Body of pancreas (tissue), 4 donors: Measurements from ENCODE around the gene POLR3A. TPM values are rescaled to one million over a fixed set of nuclear protein-coding genes. Genes with fewer than 3 reads are reported as not detected.
A peak's percentile ranks its signal among the peaks of the same experiment; 100 is the strongest.

Source experiments
- ATAC-seq: fragments of 150-250 bp; one replicate; pipeline ENCODE4 v1.9.1; 2016
- DNase-seq, 4 donors: peaks; one replicate each; pipeline ENCODE4 v3.0.0-alpha.2; 2019
- H3K27ac ChIP-seq, 4 donors: fragments of 200-600 bp; sonication (generic); 1 replicate in 3 of 4; 2 replicates in 1 of 4; pipeline versions ENCODE4 v1.5.1 to v1.6.1; 2016 to 2019; ENCODE audit warnings: mild to moderate bottlenecking in 1 of 4, mixed read lengths in 1 of 4, moderate library complexity in 1 of 4
- H3K27me3 ChIP-seq, 2 donors: fragments of 200-600 bp; sonication (generic); one replicate each; pipeline ENCODE4 v1.6.0; 2016; ENCODE audit warnings: mild to moderate bottlenecking in 1 of 2
- H3K36me3 ChIP-seq, 2 donors: fragments of 200-600 bp; sonication (generic); replicated peaks in 1 of 2; 2 replicates each; pipeline ENCODE4 v1.5.1; 2016; ENCODE audit warnings: low read depth in 2 of 2; ENCODE audit not compliant: insufficient read depth in 1 of 2
- H3K4me1 ChIP-seq: fragments of 200-600 bp; sonication (generic); one replicate; pipeline ENCODE4 v1.6.0; 2016
- H3K4me3 ChIP-seq, 2 donors: fragments of 200-600 bp; sonication (generic); 1 replicate in 1 of 2; 2 replicates in 1 of 2; pipeline ENCODE4 v1.5.1; 2016 to 2019
- H3K9me3 ChIP-seq, 3 donors: fragments of 200-600 bp; sonication (generic); 1 replicate in 2 of 3; 2 replicates in 1 of 3; pipeline ENCODE4 v1.5.1; 2016
- POLR2A ChIP-seq, 3 donors: fragments of 450-650 bp; IDR thresholded peaks; one replicate each; pipeline ENCODE4 v1.6.1; 2016; ENCODE audit warnings: antibody characterized with exemption in 3 of 3, mild to moderate bottlenecking in 2 of 3
- WGBS, 2 donors: methylation state at CpG; one replicate each; pipeline ENCODE4 v1.1.5; 2017; 5-methylcytosine and 5-hydroxymethylcytosine counted together
- intact Hi-C: fragments of 100-400 bp; cut with DNase I; formaldehyde crosslinking; loops from one replicate; pipeline ENCODE4 v1.15.1; 2023
- total RNA-seq, 2 donors: library from RNA; depleted of rRNA; stranded (reverse); fragments of >200 nt; gene quantifications; one replicate each; pipeline ENCODE4 v1.1.0, GENCODE V29; 2016
- TF ChIP-seq, protein P1 (sequence below), 7 experiments: fragments of 450-650 bp in 4 of 7; fragments of 200-600 bp in 3 of 7; sonication (generic) in 3 of 7; IDR thresholded peaks; one replicate each; pipeline ENCODE4 v1.5.1; 2016 to 2019; ENCODE audit warnings: antibody characterized with exemption in 7 of 7

POLR3A gene
- total RNA-seq, 2 donors from 2014 or later = 7.9 to 10.4 TPM

DNA sequence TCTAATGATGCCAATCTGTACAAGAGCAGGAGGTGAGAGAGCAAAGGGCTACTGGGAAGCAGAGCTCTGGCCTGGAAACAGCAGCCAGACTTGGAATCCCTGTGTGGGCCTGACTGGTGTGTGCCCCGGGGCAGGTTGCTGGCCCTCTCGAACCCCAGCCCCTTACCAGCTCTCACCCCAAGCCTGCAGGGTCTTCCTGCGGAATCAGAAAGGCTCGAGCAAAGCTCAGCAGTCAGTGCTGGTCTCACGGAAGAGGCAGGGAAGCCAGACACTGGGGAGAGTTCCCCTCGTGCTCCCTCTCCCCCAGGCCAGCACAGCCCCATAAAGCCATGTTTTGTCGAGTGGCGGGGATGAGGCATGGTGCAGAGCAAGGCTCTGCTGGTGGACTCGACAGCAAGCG, 50.1 kb downstream of the POLR3A start:
- no peak for DNase-seq
- no peaks in the 10 kb centered on the region for H3K27me3 ChIP-seq
- WGBS, 2 donors = 92 to 97% methylated on average over 6 to 7 of the region's 10 CpGs
- intact Hi-C loops = no loop called here
- no peak overlapping the region for H3K4me3 ChIP-seq
- no peak for ATAC-seq
- no peak overlapping the region for H3K27ac ChIP-seq
- TF ChIP-seq POLR2A (IDR thresholded peaks at IDR 0.05) = no peak
- TF ChIP-seq, protein P1, sequence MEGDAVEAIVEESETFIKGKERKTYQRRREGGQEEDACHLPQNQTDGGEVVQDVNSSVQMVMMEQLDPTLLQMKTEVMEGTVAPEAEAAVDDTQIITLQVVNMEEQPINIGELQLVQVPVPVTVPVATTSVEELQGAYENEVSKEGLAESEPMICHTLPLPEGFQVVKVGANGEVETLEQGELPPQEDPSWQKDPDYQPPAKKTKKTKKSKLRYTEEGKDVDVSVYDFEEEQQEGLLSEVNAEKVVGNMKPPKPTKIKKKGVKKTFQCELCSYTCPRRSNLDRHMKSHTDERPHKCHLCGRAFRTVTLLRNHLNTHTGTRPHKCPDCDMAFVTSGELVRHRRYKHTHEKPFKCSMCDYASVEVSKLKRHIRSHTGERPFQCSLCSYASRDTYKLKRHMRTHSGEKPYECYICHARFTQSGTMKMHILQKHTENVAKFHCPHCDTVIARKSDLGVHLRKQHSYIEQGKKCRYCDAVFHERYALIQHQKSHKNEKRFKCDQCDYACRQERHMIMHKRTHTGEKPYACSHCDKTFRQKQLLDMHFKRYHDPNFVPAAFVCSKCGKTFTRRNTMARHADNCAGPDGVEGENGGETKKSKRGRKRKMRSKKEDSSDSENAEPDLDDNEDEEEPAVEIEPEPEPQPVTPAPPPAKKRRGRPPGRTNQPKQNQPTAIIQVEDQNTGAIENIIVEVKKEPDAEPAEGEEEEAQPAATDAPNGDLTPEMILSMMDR (IDR thresholded peaks at IDR 0.05) = no peak
- no peaks in the 10 kb centered on the region for H3K9me3 ChIP-seq
- H3K4me1 ChIP-seq = no peaks in the 10 kb centered on the region
- H3K36me3 ChIP-seq = peaks cover 6 to 45% of the 10 kb centered on the region in 2 donors

DNA sequence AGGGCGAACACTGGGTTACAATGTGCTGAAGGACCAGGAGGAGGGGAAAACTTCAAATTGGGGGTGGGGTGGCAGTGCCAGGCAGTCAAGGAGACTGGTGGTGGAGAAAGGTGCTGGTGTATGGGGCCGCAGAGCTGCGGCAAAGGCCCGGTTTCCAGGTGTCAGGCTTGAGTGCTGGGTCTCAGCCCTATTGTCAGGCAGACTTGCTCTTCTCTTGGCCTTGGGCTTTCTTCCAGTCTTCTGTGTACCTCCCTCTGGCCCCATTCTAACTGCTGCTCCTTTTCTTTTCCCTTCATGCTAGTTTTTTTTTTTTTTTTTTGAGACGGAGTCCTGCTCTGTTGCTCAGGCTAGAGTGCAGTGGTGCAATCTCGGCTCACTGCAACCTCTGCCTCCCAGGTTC, 51.0 kb downstream of the POLR3A start:
- DNase-seq (no peak), ATAC-seq (no peak)
- intact Hi-C loops = no loop called here
- no peaks in the 10 kb centered on the region for H3K9me3 ChIP-seq
- no peak overlapping the region for H3K4me3 ChIP-seq
- peaks cover 6 to 38% of the 10 kb centered on the region in 2 donors for H3K36me3 ChIP-seq
- WGBS, 2 donors = 72 to 83% methylated on average over 6 of the region's 6 CpGs
- no peaks in the 10 kb centered on the region for H3K4me1 ChIP-seq
- TF ChIP-seq POLR2A (IDR thresholded peaks at IDR 0.05) = no peak
- TF ChIP-seq, protein P1 (IDR thresholded peaks at IDR 0.05) = no peak
- H3K27me3 ChIP-seq = no peaks in the 10 kb centered on the region
- H3K27ac ChIP-seq = no peak overlapping the region

DNA sequence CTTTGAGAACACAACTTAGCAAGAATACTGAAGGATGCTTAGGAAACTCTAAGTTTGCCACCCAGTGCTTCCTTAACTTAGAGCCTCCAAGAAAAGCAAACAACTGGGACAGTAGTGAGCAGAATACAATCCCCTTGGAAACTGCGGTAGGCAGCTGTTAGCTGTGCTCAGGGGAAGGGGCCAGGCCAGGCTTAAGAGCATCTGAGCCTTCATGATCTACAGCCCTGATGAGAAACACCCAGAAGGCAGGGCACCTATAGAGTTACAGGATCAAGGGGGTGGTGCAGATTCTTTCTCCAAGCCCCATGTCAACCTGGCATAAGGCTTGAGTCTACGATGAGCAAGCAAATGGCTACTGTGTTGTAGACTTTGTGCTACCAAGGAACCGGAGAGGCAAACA, 51.4 kb downstream of the POLR3A start:
- intact Hi-C loops = no loop called here
- Histone ChIP-seq H3K4me1 (no peaks in the 10 kb centered on the region), H3K36me3 (peaks cover 6 to 34% of the 10 kb centered on the region in 2 donors), H3K27me3 (no peaks in the 10 kb centered on the region), H3K27ac (no peak overlapping the region), H3K9me3 (no peaks in the 10 kb centered on the region), H3K4me3 (no peak overlapping the region)
- no peak for ATAC-seq
- DNase-seq = no peak
- WGBS, 2 donors = 91 to 100% methylated on average over 3 of the region's 3 CpGs
- no peak for TF ChIP-seq POLR2A (IDR thresholded peaks at IDR 0.05)
- TF ChIP-seq, protein P1 (IDR thresholded peaks at IDR 0.05) = no peak

DNA sequence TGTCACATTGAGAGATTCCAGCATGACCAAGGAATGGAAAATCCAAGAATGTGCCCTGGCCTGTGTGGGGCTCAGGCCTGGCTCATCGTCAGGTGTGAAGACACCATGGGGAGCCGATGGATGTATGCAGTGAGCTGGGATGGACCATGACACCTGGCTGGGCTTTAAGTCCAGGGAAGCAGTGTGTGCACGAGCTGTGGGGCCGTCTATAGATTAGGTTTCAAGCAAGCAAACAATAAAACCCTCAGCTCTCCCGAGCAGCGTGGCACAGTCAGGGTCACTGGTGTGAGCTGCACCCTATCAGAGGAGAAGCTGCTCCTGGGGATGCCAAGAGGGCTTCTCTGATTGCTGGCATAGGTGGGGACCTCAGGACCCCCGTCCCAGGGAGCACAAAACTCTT, 52.3 kb downstream of the POLR3A start:
- H3K4me3 ChIP-seq = no peak overlapping the region
- intact Hi-C loops = no loop called here
- no peak overlapping the region for H3K27ac ChIP-seq
- no peaks in the 10 kb centered on the region for H3K4me1 ChIP-seq
- TF ChIP-seq, protein P1 (IDR thresholded peaks at IDR 0.05) = no peak
- TF ChIP-seq POLR2A (IDR thresholded peaks at IDR 0.05) = no peak
- 80 to 85% methylated on average over 4 to 7 of the region's 7 CpGs for WGBS, 2 donors
- H3K9me3 ChIP-seq = no peaks in the 10 kb centered on the region
- H3K27me3 ChIP-seq = no peaks in the 10 kb centered on the region
- no peak for DNase-seq
- no peak for ATAC-seq
- H3K36me3 ChIP-seq = peaks cover 6 to 27% of the 10 kb centered on the region in 2 donors

GRCh38 chr10:77975086-77975666, 54.1 kb downstream of the POLR3A start:
- 80 to 88% methylated on average over 9 of the region's 9 CpGs for WGBS, 2 donors
- Histone ChIP-seq H3K27me3 (no peaks in the 10 kb centered on the region), H3K36me3 (peaks cover 0 to 18% of the 10 kb centered on the region in 2 donors), H3K4me1 (peaks cover 9% of the 10 kb centered on the region), H3K9me3 (no peaks in the 10 kb centered on the region), H3K27ac (no peak overlapping the region), H3K4me3 (no peak overlapping the region)
- intact Hi-C loops = no loop called here
- no peak for ATAC-seq
- TF ChIP-seq, protein P1 (IDR thresholded peaks at IDR 0.05) = no peak
- TF ChIP-seq POLR2A (IDR thresholded peaks at IDR 0.05) = no peak
- peak in 1 of 4 donors; percentile 14 for DNase-seq
